ENCODE results near the gene PTGER4. TPM values are rescaled to one million over a fixed set of nuclear protein-coding genes. Genes with fewer than 3 reads are reported as not detected.

The PTGER4 gene
- 8.5 TPM for total RNA-seq

GRCh38 chr5:40679913-40680681, at the start of gene PTGER4:
TSS of gene PTGER4 (plus strand) at chr5:40679915. CDS start at chr5:40680994, 1,079 bp downstream.

Other genes starting within 250 kb of the PTGER4 start
- 63.1 TPM for gene TTC33, start 76.0 kb downstream of the PTGER4 start, total RNA-seq
- 100 TPM for gene PRKAA1, start 118.5 kb downstream of the PTGER4 start, total RNA-seq
- 91.3 TPM for gene RPL37, start 155.3 kb downstream of the PTGER4 start, total RNA-seq
- gene CARD6, start 161.5 kb downstream of the PTGER4 start, total RNA-seq, result 2.3 TPM
- 7.5 TPM for gene C7, start 229.6 kb downstream of the PTGER4 start, total RNA-seq